Measurements from ENCODE around the gene RCOR1. TPM values are rescaled to one million over a fixed set of nuclear protein-coding genes. Genes with fewer than 3 reads are reported as not detected.

Gene RCOR1
- total RNA-seq, 2 experiments from 2014 or later: 16.1 to 16.2 TPM

DNA sequence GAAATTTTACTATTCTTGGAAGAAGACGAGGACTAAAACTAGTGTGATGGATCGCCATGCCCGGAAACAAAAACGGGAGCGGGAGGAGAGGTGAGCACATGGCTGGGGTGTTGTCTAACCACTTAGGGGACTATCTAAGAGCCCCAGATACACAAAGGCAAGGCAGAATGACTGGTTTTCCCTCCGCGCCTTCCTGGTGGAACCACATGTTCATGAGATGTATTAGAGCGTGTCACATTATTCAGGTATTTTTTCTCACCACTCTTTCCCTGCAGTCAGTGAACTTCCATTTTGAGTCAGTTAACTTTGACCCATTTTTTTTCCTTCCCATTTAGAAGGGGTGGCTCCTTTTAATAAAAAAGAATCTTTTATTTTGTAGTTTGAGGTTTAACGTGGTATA lies 116.0 kb downstream of the RCOR1 start:
- H3K36me3 Mint-ChIP-seq (ENCODE audit: low read depth): peaks cover 27% of the 10 kb centered on the region
- no peak for ATAC-seq
- ChIA-PET POLR2A (interaction anchor here (0.9 kb wide), 1 partner anchor 222 kb away, joined by 3 read pairs; no protein-coding TSS in a partner anchor), CTCF (interaction anchor here (2.3 kb wide), 1 partner anchor 14 kb away, joined by 9 read pairs; no protein-coding TSS in a partner anchor)
- H3K9me3 Mint-ChIP-seq: no peaks in the 10 kb centered on the region
- H3K4me1 Mint-ChIP-seq (ENCODE audit: low read depth): no peaks in the 10 kb centered on the region
- no peak for DNase-seq
- no peak overlapping the region for H3K27ac Mint-ChIP-seq
- no peak overlapping the region for H3K4me3 Mint-ChIP-seq
- TF ChIP-seq, protein P1, sequence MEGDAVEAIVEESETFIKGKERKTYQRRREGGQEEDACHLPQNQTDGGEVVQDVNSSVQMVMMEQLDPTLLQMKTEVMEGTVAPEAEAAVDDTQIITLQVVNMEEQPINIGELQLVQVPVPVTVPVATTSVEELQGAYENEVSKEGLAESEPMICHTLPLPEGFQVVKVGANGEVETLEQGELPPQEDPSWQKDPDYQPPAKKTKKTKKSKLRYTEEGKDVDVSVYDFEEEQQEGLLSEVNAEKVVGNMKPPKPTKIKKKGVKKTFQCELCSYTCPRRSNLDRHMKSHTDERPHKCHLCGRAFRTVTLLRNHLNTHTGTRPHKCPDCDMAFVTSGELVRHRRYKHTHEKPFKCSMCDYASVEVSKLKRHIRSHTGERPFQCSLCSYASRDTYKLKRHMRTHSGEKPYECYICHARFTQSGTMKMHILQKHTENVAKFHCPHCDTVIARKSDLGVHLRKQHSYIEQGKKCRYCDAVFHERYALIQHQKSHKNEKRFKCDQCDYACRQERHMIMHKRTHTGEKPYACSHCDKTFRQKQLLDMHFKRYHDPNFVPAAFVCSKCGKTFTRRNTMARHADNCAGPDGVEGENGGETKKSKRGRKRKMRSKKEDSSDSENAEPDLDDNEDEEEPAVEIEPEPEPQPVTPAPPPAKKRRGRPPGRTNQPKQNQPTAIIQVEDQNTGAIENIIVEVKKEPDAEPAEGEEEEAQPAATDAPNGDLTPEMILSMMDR (IDR thresholded peaks at IDR 0.05): no peak
- intact Hi-C loops (cut with micrococcal nuclease): no loop called here
- no peaks in the 10 kb centered on the region for H3K27me3 Mint-ChIP-seq

GRCh38 chr14:102711207-102711606 lies 118.8 kb downstream of the RCOR1 start:
- H3K9me3 Mint-ChIP-seq: no peaks in the 10 kb centered on the region
- CTCF ChIA-PET: interaction anchor here (1.6 kb wide), 1 partner anchor 17 kb away, joined by 5 read pairs; no protein-coding TSS in a partner anchor
- POLR2A ChIA-PET: interaction anchor here (0.6 kb wide), 1 partner anchor 211 kb away, joined by 3 read pairs; the partner anchor contains the start of gene AMN

DNA sequence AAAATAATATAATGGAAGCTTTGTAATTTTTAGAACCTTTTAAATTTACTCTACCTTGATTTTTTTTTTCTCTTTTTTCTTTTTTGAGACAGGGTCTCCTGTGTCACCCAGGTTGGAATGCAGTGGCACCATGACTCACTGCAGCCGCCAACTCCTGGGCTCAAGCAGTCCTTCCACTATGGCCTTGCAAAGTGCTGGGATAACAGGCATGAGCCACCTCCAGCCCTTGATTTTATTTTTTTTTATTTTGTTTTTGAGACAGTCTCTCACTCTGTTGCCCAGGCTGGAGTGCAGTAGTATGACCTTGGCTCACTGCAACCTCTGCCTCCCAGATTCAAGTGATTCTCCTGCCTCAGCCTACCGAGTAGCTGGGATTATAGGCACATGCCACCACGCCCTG lies 119.5 kb downstream of the RCOR1 start:
- POLR2A ChIA-PET: interaction anchor here (0.6 kb wide), 1 partner anchor 211 kb away, joined by 3 read pairs; the partner anchor contains the start of gene AMN

More at GRCh38 chr14:102711207-102711606, 118.8 kb downstream of the RCOR1 start:
- TF ChIP-seq, protein P1 (IDR thresholded peaks at IDR 0.05): no peak
- DNase-seq (no peak), ATAC-seq (no peak)
- intact Hi-C loops (cut with micrococcal nuclease): no loop called here
- peaks cover 24% of the 10 kb centered on the region for H3K36me3 Mint-ChIP-seq (ENCODE audit: low read depth)
- H3K4me3 Mint-ChIP-seq: no peak overlapping the region
- H3K27ac Mint-ChIP-seq: no peak overlapping the region
- no peaks in the 10 kb centered on the region for H3K27me3 Mint-ChIP-seq
- H3K4me1 Mint-ChIP-seq (ENCODE audit: low read depth): no peaks in the 10 kb centered on the region

GRCh38 chr14:102717276-102717675 lies 124.8 kb downstream of the RCOR1 start:
- no peak for ATAC-seq
- H3K4me3 Mint-ChIP-seq: no peak overlapping the region
- no peaks in the 10 kb centered on the region for H3K27me3 Mint-ChIP-seq
- no peak overlapping the region for H3K27ac Mint-ChIP-seq
- POLR2A ChIA-PET: no interaction called here
- intact Hi-C loops (cut with micrococcal nuclease): no loop called here
- H3K4me1 Mint-ChIP-seq (ENCODE audit: low read depth): peaks cover 7% of the 10 kb centered on the region
- no peak for DNase-seq
- H3K36me3 Mint-ChIP-seq (ENCODE audit: low read depth): peaks cover 38% of the 10 kb centered on the region
- TF ChIP-seq, protein P1 (IDR thresholded peaks at IDR 0.05): no peak
- CTCF ChIA-PET: interaction anchor here (1.9 kb wide), 1 partner anchor 23 kb away, joined by 11 read pairs; no protein-coding TSS in a partner anchor
- H3K9me3 Mint-ChIP-seq: no peaks in the 10 kb centered on the region

More for the DNA sequence above, 119.5 kb downstream of the RCOR1 start:
- H3K4me1 Mint-ChIP-seq (ENCODE audit: low read depth): peaks cover under 1% of the 10 kb centered on the region
- intact Hi-C loops (cut with micrococcal nuclease): no loop called here
- ATAC-seq: no peak
- no peaks in the 10 kb centered on the region for H3K9me3 Mint-ChIP-seq
- peaks cover 26% of the 10 kb centered on the region for H3K36me3 Mint-ChIP-seq (ENCODE audit: low read depth)
- no peak for DNase-seq
- H3K27me3 Mint-ChIP-seq: no peaks in the 10 kb centered on the region
- TF ChIP-seq, protein P1 (IDR thresholded peaks at IDR 0.05): no peak
- no peak overlapping the region for H3K4me3 Mint-ChIP-seq
- CTCF ChIA-PET: interaction anchor here (1.6 kb wide), 1 partner anchor 17 kb away, joined by 5 read pairs; no protein-coding TSS in a partner anchor
- H3K27ac Mint-ChIP-seq: no peak overlapping the region

- POLR2A ChIA-PET: no interaction called here
Measured at GRCh38 chr14:102722646-102723045, 130.2 kb downstream of the RCOR1 start.

More at GRCh38 chr14:102722646-102723045, 130.2 kb downstream of the RCOR1 start:
- CTCF ChIA-PET: interaction anchor here (0.5 to 2.7 kb wide), 3 partner anchors 10 to 285 kb away, joined by 3 to 7 read pairs (median 3); no protein-coding TSS in a partner anchor
- Mint-ChIP-seq H3K4me1 (ENCODE audit: low read depth) (no peaks in the 10 kb centered on the region), H3K27me3 (no peaks in the 10 kb centered on the region), H3K36me3 (ENCODE audit: low read depth) (peaks cover 32% of the 10 kb centered on the region), H3K4me3 (no peak overlapping the region), H3K9me3 (no peaks in the 10 kb centered on the region), H3K27ac (no peak overlapping the region)
- intact Hi-C loops (cut with micrococcal nuclease): no loop called here
- DNase-seq (no peak), ATAC-seq (no peak)
- TF ChIP-seq, protein P1 (IDR thresholded peaks at IDR 0.05): no peak
